ENCODE results near the gene KDM1B.

GRCh38 chr6:18126121-18126520 is 29.1 kb upstream of the KDM1B start:
- TF ChIP-seq CTCF (conservative IDR thresholded peaks at IDR 0.05; ENCODE audit: low read depth in 2 of 2), result no peak
- no peak for TF ChIP-seq POLR2AphosphoS5 (IDR thresholded peaks at IDR 0.05; ENCODE audit: low read depth)

All from GM23338 (cell line).